SKM-1 treated with dmso at 0.1 percent for 144 hours (cell line): ENCODE results near the gene SYVN1.
"Not testable (repeated sequence)": the region's sequence is repeated elsewhere in the genome, so short reads cannot be mapped to it uniquely, and the experiment has no call there.

Experiments used
- DNase-seq: peaks from one replicate; lab custom pipeline; 2025; ENCODE audit not compliant: unreplicated experiment; lab: John Stamatoyannopoulos, UW

The SYVN1 gene

GRCh38 chr11:65127473-65128181 is 6.7 kb downstream of the SYVN1 start:
- no peak for DNase-seq

- no peak for DNase-seq
Observed at GRCh38 chr11:65126624-65127274, 7.6 kb downstream of the SYVN1 start.

GRCh38 chr11:65125197-65126056 is 8.9 kb downstream of the SYVN1 start:
- DNase-seq, result no peak

GRCh38 chr11:65124480-65125196 is 9.7 kb downstream of the SYVN1 start:
- no peak for DNase-seq

DNA sequence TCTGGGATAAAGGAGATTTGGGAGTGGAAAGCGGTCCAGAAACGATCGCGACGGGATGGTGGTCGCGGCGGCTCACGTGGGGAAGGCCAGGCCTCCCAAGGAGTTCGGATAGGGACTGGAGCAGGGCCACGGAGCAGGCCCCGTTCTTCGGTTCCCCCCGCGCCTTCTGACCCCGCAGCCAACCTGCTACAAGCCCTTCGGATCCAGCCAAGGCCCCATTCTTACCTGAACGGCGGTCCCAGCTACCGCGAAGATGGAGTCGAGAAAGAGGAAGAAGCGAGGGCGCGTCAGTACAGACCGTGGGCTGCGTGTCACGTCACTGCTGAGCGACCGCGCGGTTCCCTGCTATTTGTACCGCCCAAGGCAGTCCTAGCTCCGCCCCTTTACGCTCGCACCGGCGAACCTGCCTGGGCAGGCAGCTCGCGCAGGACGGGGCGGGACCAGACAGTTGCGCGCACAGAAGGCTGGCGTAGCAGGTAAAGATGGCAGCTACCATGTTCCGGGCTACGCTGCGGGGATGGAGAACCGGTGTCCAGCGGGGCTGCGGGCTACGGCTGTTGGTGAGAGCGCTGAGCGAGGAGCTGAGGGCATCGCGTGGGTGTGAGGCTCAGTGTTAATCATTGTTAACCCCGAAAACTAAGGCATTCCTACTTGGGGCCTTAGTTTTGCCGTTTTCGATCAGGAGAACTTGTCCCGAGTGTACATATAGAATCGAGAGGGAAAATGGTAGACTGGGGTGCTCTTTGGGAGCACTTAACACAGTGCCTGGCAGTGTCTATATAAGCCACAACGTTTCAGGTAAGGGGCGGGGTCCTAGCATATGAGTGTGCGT is 12.2 kb downstream of the SYVN1 start, which contains the start of the genes FAU and MRPL49:
TSS of gene FAU (minus strand) at position 270 of the 832 bp plus-strand sequence. CDS start 321 bp downstream, outside the sequence.
TSS of gene MRPL49 (plus strand) at position 457 of the 832 bp plus-strand sequence. CDS start at position 483, 26 bp downstream.
- peak; percentile 97 for DNase-seq

GRCh38 chr11:65121447-65121864 is 12.9 kb downstream of the SYVN1 start:
- DNase-seq, result no peak

- DNase-seq, result no peak
Observed at GRCh38 chr11:65120831-65121230, 13.5 kb downstream of the SYVN1 start.

DNA sequence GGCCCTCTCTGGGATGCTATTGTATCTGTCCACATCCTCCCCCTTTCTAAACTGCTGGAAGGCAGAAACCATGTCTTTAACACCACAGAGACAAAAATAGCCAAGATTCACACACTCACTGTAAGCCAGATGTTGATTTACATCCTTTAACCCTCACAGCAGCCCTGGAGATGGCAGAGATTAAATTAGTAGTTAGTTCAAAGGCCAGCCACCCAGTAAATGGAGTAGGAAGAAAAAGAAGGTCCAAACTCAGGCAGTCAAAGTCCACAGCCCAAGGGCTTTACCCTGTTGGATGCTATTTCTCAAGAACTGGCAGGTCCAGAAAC is 14.7 kb downstream of the SYVN1 start:
- DNase-seq, result no peak

- DNase-seq, result not testable (repeated sequence)
Observed at GRCh38 chr11:65118891-65119669, 15.2 kb downstream of the SYVN1 start.

DNA sequence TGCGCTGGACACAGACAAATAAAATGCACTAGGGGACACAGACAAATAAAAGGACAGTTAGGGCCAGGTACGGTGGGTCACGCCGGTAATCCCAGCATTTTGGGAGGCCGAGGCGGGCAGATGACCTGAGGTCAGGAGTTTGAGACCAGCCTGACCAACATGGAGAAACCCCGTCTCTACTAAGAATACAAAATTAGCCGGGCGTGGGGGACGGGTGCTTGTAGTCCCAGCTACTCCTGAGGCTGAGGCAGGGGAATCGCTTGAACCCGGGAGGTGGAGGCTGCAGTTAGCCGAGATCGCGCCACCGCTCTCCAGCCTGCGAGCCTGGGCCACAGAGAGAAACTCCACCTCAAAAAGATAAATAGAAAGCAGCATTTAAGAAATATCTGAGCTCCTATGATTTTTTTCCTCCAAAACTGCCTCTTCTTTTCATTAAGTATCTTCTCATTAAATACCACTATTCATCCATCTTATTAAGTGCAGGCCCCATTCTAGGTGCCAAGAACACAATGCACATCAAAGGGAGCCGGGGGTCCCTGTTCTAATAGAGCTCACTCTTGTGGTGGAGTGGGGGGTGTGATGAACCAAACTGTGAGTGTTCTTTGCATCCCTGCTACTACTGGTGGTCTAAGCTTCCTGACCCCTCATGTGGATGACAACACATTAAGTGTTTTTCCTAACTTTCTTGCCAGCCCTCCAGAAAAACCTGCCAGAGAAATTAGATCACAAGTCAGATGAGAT is 16.1 kb downstream of the SYVN1 start:
- DNase-seq, result no peak

DNA sequence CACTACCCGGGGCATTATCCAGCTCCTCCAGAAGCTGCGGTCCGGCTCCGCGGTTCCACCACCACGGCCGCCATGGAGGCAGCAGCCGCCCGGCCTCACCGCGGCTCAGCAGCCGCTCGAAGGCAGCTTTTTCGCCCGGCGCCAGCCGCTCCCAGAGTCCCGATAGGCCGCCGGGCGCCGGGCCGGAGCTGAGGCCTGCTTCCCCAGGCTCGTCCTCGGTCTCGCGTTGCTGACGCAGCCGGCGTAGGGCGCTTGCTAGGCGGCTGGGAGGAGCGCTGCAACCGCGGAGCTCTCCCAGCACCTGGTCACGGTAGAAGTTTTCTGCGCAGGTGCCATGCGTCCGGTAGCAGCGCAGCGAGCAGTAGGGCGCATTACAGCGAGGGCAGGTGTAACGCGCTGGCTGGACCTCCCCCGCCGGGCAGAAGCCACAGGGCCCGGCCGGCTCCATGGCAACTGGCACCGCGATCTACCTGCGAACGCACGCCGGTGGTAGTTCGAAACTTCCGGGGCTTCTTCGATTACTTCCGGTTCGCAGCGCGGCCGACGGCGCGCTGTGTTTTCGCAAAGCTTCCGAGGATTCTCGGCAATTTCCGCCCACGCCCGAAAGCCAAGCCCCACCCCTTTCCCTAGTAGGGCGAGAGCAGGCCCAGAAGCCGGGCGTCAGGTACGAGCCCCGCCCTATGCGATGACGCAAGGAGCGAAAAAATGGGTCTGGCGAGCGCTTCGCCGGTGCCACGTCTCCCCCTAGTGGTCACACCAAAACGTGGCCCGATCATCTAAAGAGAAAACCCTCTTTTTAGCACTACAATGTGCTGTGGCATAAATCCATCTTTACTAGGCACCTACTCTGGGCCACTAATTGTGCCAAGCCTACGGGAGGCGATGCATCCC is 16.9 kb downstream of the SYVN1 start, which contains the start of gene ZNHIT2:
TSS of gene ZNHIT2 (minus strand) at position 496 of the 891 bp plus-strand sequence. CDS start at position 448, 48 bp downstream.
- DNase-seq, result peak; percentile 97

DNA sequence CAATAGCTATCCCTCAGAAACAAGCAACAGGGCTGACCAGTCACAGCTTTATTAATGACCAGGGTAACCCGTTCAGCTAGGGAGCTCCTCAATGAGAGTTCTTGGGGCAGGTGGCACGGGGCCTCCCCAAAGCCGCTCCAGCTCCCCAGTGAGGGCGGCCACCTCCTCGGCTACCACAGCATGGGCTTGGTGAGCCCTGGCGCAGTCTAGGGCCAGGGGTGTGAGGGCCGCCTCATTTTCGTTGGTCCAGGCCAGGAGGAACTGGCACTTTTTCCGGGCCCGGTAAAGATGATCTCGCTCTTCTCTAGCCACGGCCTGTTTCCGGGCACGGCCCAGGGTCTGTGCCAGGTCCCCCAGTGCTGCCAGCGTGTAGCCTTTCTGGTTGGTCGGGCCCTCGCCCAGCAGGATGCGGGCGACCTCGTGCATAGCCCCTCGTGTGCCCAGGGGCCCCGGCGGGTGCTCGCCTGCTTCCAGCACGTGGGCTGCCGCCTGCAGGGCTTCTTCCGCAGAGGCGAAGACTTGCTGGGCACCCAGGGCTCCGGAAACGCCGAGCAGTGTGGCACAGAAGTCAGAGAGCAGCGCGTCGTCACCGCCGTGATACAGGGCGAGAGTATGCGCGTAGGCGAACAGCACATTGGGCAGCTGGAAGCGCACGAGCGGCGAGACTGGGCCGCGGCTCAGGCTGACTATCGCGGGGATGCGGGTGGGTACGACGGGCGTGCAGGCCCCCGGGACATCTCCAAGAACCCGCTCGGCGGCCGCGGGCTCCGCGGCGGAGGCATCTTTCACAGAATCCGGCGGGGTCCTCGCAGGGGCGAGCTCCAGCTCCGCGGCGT is 17.7 kb downstream of the SYVN1 start:
- no peak for DNase-seq

DNA sequence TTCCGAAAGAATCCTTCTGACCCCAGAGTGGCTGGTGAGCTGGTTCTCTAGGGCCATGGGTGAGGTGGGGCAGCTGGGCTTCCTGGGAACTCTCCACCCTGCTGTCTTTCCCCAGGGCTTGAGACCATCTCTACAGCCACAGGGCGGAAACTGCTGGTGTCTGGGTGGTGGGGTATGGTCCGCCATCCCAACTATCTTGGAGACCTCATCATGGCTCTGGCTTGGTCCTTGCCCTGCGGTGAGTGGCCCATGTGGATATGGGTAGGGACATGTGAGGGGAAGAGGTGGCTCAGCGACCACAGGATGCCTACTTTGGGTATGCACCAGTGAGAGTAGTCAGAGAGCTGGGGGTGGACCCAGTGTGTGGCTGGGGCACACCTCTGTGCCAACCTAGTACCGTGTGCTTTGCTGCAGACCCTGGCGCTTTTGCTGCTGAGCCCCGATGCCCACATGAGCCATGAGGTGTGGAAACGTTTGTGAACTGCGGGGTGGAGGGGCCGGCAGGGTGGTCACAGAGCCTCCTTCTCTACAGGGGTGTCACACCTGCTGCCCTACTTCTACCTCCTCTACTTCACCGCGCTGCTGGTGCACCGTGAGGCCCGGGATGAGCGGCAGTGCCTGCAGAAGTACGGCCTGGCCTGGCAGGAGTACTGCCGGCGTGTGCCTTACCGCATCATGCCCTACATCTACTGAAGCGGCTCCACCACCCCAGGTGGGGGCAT is 18.8 kb downstream of the SYVN1 start:
- DNase-seq, result no peak

DNA sequence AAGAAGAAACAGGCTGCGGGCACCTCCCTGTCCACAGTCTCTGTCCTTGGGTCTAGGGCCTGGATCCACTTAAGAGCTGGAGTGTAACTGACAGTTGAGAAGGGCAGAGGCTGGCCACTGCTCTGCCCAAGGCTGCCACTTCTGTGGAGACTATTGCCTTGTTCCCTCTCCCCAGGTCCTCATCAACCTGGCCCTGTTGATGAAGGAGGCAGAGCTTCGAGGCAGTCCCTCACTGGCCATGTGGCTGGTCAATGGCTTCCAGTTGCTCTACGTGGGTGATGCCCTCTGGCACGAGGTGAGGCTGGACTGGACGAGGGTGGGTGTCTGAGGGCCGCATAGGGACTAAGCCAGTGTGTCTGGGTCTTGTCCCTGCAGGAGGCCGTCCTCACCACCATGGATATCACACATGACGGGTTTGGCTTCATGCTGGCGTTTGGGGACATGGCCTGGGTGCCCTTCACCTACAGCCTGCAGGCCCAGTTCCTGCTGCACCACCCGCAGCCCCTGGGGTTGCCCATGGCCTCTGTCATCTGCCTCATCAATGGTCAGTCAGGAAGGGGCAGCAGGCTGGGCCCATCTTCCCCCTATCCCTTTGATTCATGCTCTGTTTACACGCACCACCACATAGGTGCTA is 19.7 kb downstream of the SYVN1 start:
- DNase-seq, result no peak

GRCh38 chr11:65113839-65114238 is 20.5 kb downstream of the SYVN1 start:
- no peak for DNase-seq
